CD14-positive monocyte (primary cell): ENCODE measurements around the gene CALCOCO2. TPM values are rescaled to one million over a fixed set of nuclear protein-coding genes. Genes with fewer than 3 reads are reported as not detected.
A peak's percentile ranks its signal among the peaks of the same experiment; 100 is the strongest.

Experiments used
- DNase-seq, 3 donors: peaks; one replicate each; pipeline ENCODE4 v3.0.0-alpha.2; 2011 to 2022
- H2AFZ ChIP-seq: 2 replicates; pipeline ENCODE4 v1.6.0; 2012; ENCODE audit warnings: mild to moderate bottlenecking, low read depth, low read length, inconsistent platforms; ENCODE audit not compliant: insufficient read depth, poor library complexity, severe bottlenecking
- H3K27ac ChIP-seq, 2 donors: 1 replicate in 1 of 2; 2 replicates in 1 of 2; pipeline ENCODE4 v1.5.1; 2012 to 2013; ENCODE audit warnings: low read length in 2 of 2, control low read depth in 1 of 2, inconsistent platforms in 1 of 2, low read depth in 1 of 2, mild to moderate bottlenecking in 1 of 2
- H3K27me3 ChIP-seq, 2 donors: one replicate each; pipeline versions ENCODE4 v1.6.0 to v1.6.1; 2011 to 2013; ENCODE audit warnings: low read length in 2 of 2; ENCODE audit not compliant: control insufficient read depth in 2 of 2, insufficient read depth in 2 of 2
- H3K36me3 ChIP-seq, 2 donors: replicated peaks in 1 of 2; 1 replicate in 1 of 2; 2 replicates in 1 of 2; pipeline versions ENCODE4 v1.5.1 to v1.6.1; 2012 to 2013; ENCODE audit warnings: low read length in 2 of 2, control low read depth in 1 of 2, inconsistent platforms in 1 of 2, mild to moderate bottlenecking in 1 of 2; ENCODE audit not compliant: insufficient read depth in 2 of 2, control insufficient read depth in 1 of 2
- H3K4me1 ChIP-seq, 2 donors: 1 replicate in 1 of 2; 2 replicates in 1 of 2; pipeline versions ENCODE4 v1.5.1 to v1.6.1; 2012 to 2013; ENCODE audit warnings: low read length in 2 of 2, control low read depth in 1 of 2, inconsistent platforms in 1 of 2, mild to moderate bottlenecking in 1 of 2, moderate library complexity in 1 of 2; ENCODE audit not compliant: insufficient read depth in 2 of 2, control insufficient read depth in 1 of 2
- H3K4me2 ChIP-seq: replicated peaks from 2 replicates; pipeline ENCODE3; 2012; ENCODE audit warnings: low read length, moderate library complexity, mild to moderate bottlenecking; ENCODE audit not compliant: poor library complexity, severe bottlenecking; ENCODE audit errors: extremely low read depth
- H3K4me3 ChIP-seq, 3 experiments: fragments of 200-600 bp in 1 of 3; sonication (generic) in 1 of 3; replicated peaks in 1 of 3; 1 replicate in 2 of 3; 2 replicates in 1 of 3; pipeline ENCODE4 v1.5.1; 2011 to 2013; ENCODE audit warnings: low read length in 3 of 3, mild to moderate bottlenecking in 3 of 3, control low read depth in 2 of 3, low read depth in 2 of 3, inconsistent platforms in 1 of 3, moderate library complexity in 1 of 3
- H3K79me2 ChIP-seq: 2 replicates; pipeline ENCODE4 v1.6.0; 2012; ENCODE audit warnings: mild to moderate bottlenecking, control low read depth, inconsistent platforms, low read length, moderate library complexity; ENCODE audit not compliant: insufficient read depth
- H3K9ac ChIP-seq: 2 replicates; pipeline ENCODE4 v1.6.0; 2017; ENCODE audit warnings: low read length, mild to moderate bottlenecking; ENCODE audit not compliant: insufficient read depth, poor library complexity, severe bottlenecking
- H3K9me3 ChIP-seq, 2 donors: replicated peaks in 1 of 2; 1 replicate in 1 of 2; 2 replicates in 1 of 2; pipeline versions ENCODE4 v1.5.1 to v1.6.1; 2012 to 2013; ENCODE audit warnings: low read length in 2 of 2, control low read depth in 1 of 2; ENCODE audit not compliant: control insufficient read depth in 1 of 2, insufficient read depth in 1 of 2
- H4K20me1 ChIP-seq: 2 replicates; pipeline ENCODE4 v1.6.0; 2012; ENCODE audit warnings: mild to moderate bottlenecking, low read length, control low read depth, moderate library complexity; ENCODE audit not compliant: insufficient read depth
- H3K27ac Mint-ChIP-seq, 7 donors: one replicate each; pipeline ENCODE4 v1.8.0; 2020; ENCODE audit warnings: mild to moderate bottlenecking in 7 of 7, mixed read lengths in 7 of 7, moderate library complexity in 6 of 7, inconsistent platforms in 2 of 7
- H3K27me3 Mint-ChIP-seq, 3 donors: one replicate each; pipeline ENCODE4 v1.8.0; 2021 to 2022; ENCODE audit warnings: low read depth in 3 of 3, mild to moderate bottlenecking in 3 of 3, mixed read lengths in 3 of 3, moderate library complexity in 3 of 3, inconsistent platforms in 1 of 3
- H3K36me3 Mint-ChIP-seq, 2 donors: one replicate each; pipeline ENCODE4 v1.8.0; 2020; ENCODE audit warnings: mixed read lengths in 2 of 2, inconsistent platforms in 1 of 2, mild to moderate bottlenecking in 1 of 2
- H3K4me1 Mint-ChIP-seq: one replicate; pipeline ENCODE4 v1.8.0; 2020; ENCODE audit warnings: mild to moderate bottlenecking, mixed read lengths
- H3K4me3 Mint-ChIP-seq, 2 donors: one replicate each; pipeline ENCODE4 v1.8.0; 2020; ENCODE audit warnings: mild to moderate bottlenecking in 2 of 2, mixed read lengths in 2 of 2, moderate library complexity in 1 of 2
- H3K9me3 Mint-ChIP-seq, 7 donors: one replicate each; pipeline ENCODE4 v1.8.0; 2020 to 2022; ENCODE audit warnings: mixed read lengths in 7 of 7, mild to moderate bottlenecking in 6 of 7, moderate library complexity in 6 of 7, inconsistent platforms in 2 of 7
- WGBS: methylation state at CpG from one replicate; pipeline ENCODE4 v1.1.5; 2013; ENCODE audit warnings: missing lambda C conversion rate; ENCODE audit not compliant: insufficient coverage; 5-methylcytosine and 5-hydroxymethylcytosine counted together
- intact Hi-C, 2 donors: fragments of 100-400 bp; cut with micrococcal nuclease; formaldehyde crosslinking; loops; one replicate each; pipeline versions ENCODE4 v1.15.0 to v1.15.1; 2023
- polyA plus RNA-seq, 3 donors: library from polyadenylated mRNA; depleted of rRNA in 1 of 3; unstranded in 2 of 3; stranded (reverse) in 1 of 3; fragments of 300-500 nt in 2 of 3; fragments of >200 nt in 1 of 3; fragmentation: Illumina TruSeq in 2 of 3; gene quantifications; 1 replicate in 2 of 3; 2 replicates in 1 of 3; pipeline ENCODE4 v1.2.3, GENCODE V29; 2012 to 2021
- TF ChIP-seq, protein P1 (sequence below): fragments of 200-600 bp; IDR thresholded peaks from one replicate; pipeline ENCODE4 v1.8.0; 2022; ENCODE audit warnings: antibody characterized with exemption, mild to moderate bottlenecking

CALCOCO2 gene
- polyA plus RNA-seq, 3 donors = 87.5 to 280 (median 214) TPM

DNA sequence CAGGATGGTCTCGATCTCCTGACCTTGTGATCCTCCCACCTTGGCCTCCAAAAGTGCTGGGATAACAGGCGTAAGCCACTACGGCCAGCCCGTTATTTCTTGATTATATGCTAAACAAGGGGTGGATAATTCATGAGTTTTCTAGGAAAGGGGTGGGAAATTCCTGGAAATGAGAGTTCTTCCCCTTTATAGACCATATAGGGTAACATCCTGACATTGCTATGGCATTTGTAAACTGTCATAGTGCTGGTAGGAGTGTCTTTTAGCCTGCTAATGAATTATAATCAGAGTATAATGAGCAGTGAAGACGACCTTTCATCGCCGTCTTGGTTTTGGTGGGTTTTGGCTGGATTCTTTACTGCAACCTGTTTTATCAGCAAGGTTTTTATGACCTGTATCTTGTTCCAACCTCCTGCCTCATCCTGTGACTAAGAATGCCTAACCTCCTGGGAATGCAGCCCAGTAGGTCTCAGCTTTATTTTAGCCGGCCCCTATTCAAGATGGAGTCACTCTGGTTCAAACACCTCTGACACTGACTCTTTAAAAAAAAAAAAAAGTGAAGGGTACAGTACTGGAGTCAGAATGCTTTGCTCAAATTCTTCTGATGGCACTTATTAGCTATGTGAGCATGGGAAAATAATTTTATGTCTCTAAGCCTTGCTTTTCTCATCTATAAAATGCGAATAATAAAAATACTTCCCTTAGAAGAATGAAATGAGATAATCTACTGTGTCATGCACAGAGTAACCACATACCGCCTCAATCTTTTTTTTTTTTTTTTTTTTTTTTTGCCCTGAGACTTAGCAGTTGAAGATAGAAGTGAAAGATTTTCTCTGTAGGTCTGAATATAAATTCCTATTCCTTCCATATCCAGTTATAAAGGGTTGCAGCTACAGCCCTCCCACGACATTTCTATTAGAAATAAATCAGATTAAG is 5.1 kb upstream of the CALCOCO2 start:
- Histone ChIP-seq H3K27ac (no peak overlapping the region), H3K4me1 (no peaks in the 10 kb centered on the region), H3K79me2 (no peaks in the 10 kb centered on the region), H3K9me3 (no peaks in the 10 kb centered on the region), H4K20me1 (no peaks in the 10 kb centered on the region), H3K27me3 (peaks cover 0 to 3% of the 10 kb centered on the region in 2 donors), H3K36me3 (no peaks in the 10 kb centered on the region), H3K9ac (no peak overlapping the region), H3K4me3 (no peak overlapping the region), H3K4me2 (no peak overlapping the region), H2AFZ (no peak overlapping the region)
- WGBS = 82% methylated on average over 2 of the region's 11 CpGs
- no peaks in the 10 kb centered on the region for H3K36me3 Mint-ChIP-seq
- peak overlapping the region in 1 of 7 donors; percentile 50 for H3K27ac Mint-ChIP-seq
- peaks cover 1% of the 10 kb centered on the region for H3K4me1 Mint-ChIP-seq
- intact Hi-C loops = no loop called here
- H3K9me3 Mint-ChIP-seq = no peaks in the 10 kb centered on the region
- peaks cover 9 to 34% (median 16%) of the 10 kb centered on the region in 3 donors for H3K27me3 Mint-ChIP-seq
- no peak overlapping the region for H3K4me3 Mint-ChIP-seq
- TF ChIP-seq, protein P1, sequence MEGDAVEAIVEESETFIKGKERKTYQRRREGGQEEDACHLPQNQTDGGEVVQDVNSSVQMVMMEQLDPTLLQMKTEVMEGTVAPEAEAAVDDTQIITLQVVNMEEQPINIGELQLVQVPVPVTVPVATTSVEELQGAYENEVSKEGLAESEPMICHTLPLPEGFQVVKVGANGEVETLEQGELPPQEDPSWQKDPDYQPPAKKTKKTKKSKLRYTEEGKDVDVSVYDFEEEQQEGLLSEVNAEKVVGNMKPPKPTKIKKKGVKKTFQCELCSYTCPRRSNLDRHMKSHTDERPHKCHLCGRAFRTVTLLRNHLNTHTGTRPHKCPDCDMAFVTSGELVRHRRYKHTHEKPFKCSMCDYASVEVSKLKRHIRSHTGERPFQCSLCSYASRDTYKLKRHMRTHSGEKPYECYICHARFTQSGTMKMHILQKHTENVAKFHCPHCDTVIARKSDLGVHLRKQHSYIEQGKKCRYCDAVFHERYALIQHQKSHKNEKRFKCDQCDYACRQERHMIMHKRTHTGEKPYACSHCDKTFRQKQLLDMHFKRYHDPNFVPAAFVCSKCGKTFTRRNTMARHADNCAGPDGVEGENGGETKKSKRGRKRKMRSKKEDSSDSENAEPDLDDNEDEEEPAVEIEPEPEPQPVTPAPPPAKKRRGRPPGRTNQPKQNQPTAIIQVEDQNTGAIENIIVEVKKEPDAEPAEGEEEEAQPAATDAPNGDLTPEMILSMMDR = no peak
- DNase-seq = no peak

DNA sequence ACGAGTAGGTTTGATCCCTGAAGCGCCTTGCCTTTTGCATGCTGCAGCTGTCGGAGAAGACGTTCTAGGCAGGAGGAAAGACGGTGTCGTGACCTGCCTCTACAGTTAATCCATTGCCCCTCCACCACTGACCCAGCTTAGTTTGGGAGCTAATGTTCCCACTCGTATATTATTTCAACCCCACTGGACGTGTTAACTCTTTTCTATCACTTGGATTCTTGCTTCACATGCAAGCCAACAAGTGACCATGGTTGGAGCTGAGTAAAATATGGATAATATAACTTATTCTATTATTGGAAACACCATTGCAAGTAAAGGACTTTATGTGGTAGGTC is 681 bp downstream of the CALCOCO2 start:
- peaks cover 33% of the 10 kb centered on the region for H3K4me1 Mint-ChIP-seq
- Histone ChIP-seq H3K36me3 (peaks cover 0 to 15% of the 10 kb centered on the region in 2 donors), H3K4me1 (peaks cover 19 to 23% of the 10 kb centered on the region in 2 donors), H3K4me2 (peak overlapping the region; percentile 84), H3K79me2 (peaks cover 51% of the 10 kb centered on the region), H3K9ac (peak overlapping the region; percentile 97), H3K4me3 (peak overlapping the region; percentile 72 to 92 (median 92)), H2AFZ (peak overlapping the region; percentile 75), H3K27ac (peak overlapping the region; percentile 96 to 98), H4K20me1 (peaks cover 51% of the 10 kb centered on the region), H3K9me3 (no peaks in the 10 kb centered on the region), H3K27me3 (peaks cover 3 to 5% of the 10 kb centered on the region in 2 donors)
- H3K27ac Mint-ChIP-seq = peak overlapping the region; percentile 99 to 100 (median 100)
- 7% methylated on average over 5 of the region's 8 CpGs for WGBS
- DNase-seq = no peak
- peak overlapping the region; percentile 94 to 98 for H3K4me3 Mint-ChIP-seq
- intact Hi-C loops = loop anchor here in 1 of 2 donors (1.0 to 5.0 kb wide), 3 partner anchors 10 to 76 kb away; partner anchors contain the start of genes ATP5MC1 and UBE2Z
- peaks cover 12 to 38% (median 18%) of the 10 kb centered on the region in 3 donors for H3K27me3 Mint-ChIP-seq
- peaks cover 32 to 35% of the 10 kb centered on the region in 2 donors for H3K36me3 Mint-ChIP-seq
- no peaks in the 10 kb centered on the region for H3K9me3 Mint-ChIP-seq
- TF ChIP-seq, protein P1 = no peak
